Epithelial cell of proximal tubule (primary cell): Measurements from ENCODE around the gene KLF6. TPM values are rescaled to one million over a fixed set of nuclear protein-coding genes. Genes with fewer than 3 reads are reported as not detected.

Experiments used
- DNase-seq: peaks from one replicate; pipeline ENCODE4 v3.0.0-alpha.2; 2011; ENCODE audit warnings: low read depth
- H3K4me3 ChIP-seq: 2 replicates; pipeline ENCODE4 v1.5.1; 2011; ENCODE audit warnings: low read depth, mild to moderate bottlenecking, low read length
- CTCF ChIP-seq: conservative IDR thresholded peaks from 2 replicates; pipeline ENCODE4 v1.5.1; 2012; ENCODE audit warnings: low read depth, mild to moderate bottlenecking, low read length
- total RNA-seq: library from RNA; depleted of rRNA; stranded (reverse); fragments of >200 nt; gene quantifications from 2 replicates; pipeline ENCODE4 v1.2.3, GENCODE V29; 2015

The KLF6 gene
- total RNA-seq, 1 donor from 2014 or later: 88.1 TPM

GRCh38 chr10:3778692-3779157, 6.3 kb downstream of the KLF6 start:
- DNase-seq: no peak
- TF ChIP-seq CTCF: no peak
- peak overlapping the region; percentile 84 for H3K4me3 ChIP-seq

GRCh38 chr10:3777981-3778691, 6.9 kb downstream of the KLF6 start:
- TF ChIP-seq CTCF: no peak
- no peak for DNase-seq
- peak overlapping the region; percentile 84 for H3K4me3 ChIP-seq

GRCh38 chr10:3776796-3777571, 8.0 kb downstream of the KLF6 start:
- DNase-seq: no peak
- H3K4me3 ChIP-seq: no peak overlapping the region
- no peak for TF ChIP-seq CTCF

- no peak for DNase-seq
- no peak for TF ChIP-seq CTCF
- no peak overlapping the region for H3K4me3 ChIP-seq
Measured at GRCh38 chr10:3775696-3776551, 9.1 kb downstream of the KLF6 start.

- peak; percentile 79 for DNase-seq
- no peak for TF ChIP-seq CTCF
- H3K4me3 ChIP-seq: no peak overlapping the region
Measured at GRCh38 chr10:3774814-3775695, 10.0 kb downstream of the KLF6 start.
